NB4 (cell line): ENCODE results near the gene AP3S2.
"Not testable (repeated sequence)": the region's sequence is repeated elsewhere in the genome, so short reads cannot be mapped to it uniquely, and the experiment has no call there.

Source experiments
- DNase-seq: peaks from one replicate; pipeline ENCODE4 v3.0.0; 2010; ENCODE audit warnings: low read depth
- H3K4me3 ChIP-seq: one replicate; pipeline ENCODE4 v1.5.1; 2011; ENCODE audit warnings: mild to moderate bottlenecking, low read depth, low read length, moderate library complexity
- CTCF ChIP-seq: IDR thresholded peaks from one replicate; pipeline ENCODE4 v1.5.1; 2012; ENCODE audit warnings: low read depth, low read length
- MAX ChIP-seq: IDR thresholded peaks from 2 replicates; pipeline ENCODE4 v1.6.1; 2011; ENCODE audit warnings: low read depth, low read length
- MYC ChIP-seq: IDR thresholded peaks from 2 replicates; pipeline ENCODE4 v1.6.1; 2011; ENCODE audit warnings: low read depth, low read length
- POLR2A ChIP-seq: IDR thresholded peaks from 2 replicates; pipeline ENCODE4 v1.6.1; 2011; ENCODE audit warnings: mild to moderate bottlenecking; ENCODE audit not compliant: insufficient read length; ENCODE audit errors: extremely low read depth

Gene AP3S2

GRCh38 chr15:89870688-89871288 lies 23.0 kb downstream of the AP3S2 start:
- no peak overlapping the region for H3K4me3 ChIP-seq
- TF ChIP-seq MAX, result no peak
- TF ChIP-seq POLR2A, result no peak
- TF ChIP-seq CTCF, result no peak
- TF ChIP-seq MYC, result no peak
- no peak for DNase-seq

DNA sequence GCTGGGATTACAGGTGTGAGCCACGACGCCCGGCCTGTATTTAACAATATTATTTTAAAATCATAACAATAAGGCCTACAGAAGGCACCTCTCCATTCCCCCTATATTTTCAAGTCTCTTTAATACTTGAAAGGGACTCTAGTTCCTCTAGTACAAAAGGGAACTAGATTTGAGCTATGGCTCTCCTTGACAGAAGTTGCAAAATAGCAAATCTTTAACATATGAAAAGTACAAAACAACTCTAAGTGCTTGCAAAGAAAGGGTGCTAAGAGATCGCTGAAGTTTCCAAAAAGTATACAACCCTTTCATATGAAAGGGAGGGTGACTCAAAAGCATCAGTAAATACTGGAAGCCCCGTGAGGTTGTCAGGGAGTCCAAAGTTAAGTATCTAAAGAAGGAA lies 23.8 kb downstream of the AP3S2 start:
- TF ChIP-seq MYC, result no peak
- no peak for TF ChIP-seq POLR2A
- TF ChIP-seq CTCF, result no peak
- TF ChIP-seq MAX, result no peak

DNA sequence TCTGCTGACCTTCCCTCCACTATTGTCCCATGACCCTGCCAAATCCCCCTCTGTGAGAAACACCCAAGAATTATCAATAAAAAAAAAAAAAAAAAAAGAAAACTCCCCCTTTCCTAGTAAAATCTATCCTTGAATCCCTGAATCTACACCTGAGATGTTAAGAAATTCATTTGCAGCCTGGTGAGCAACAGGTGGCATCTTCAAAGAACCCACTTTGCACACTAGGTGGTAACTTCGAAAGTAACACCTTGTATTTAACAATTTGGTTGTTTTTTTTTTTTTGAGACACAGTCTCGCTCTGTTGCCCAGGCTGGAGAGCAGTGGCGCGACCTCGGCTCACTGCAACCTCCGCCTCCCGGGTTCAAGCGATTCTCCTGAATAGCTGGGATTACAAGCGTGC lies 24.3 kb downstream of the AP3S2 start:
- DNase-seq, H3K4me3 ChIP-seq: not testable (repeated sequence)

More for the DNA sequence above, 23.8 kb downstream of the AP3S2 start:
- no peak overlapping the region for H3K4me3 ChIP-seq
- no peak for DNase-seq

DNA sequence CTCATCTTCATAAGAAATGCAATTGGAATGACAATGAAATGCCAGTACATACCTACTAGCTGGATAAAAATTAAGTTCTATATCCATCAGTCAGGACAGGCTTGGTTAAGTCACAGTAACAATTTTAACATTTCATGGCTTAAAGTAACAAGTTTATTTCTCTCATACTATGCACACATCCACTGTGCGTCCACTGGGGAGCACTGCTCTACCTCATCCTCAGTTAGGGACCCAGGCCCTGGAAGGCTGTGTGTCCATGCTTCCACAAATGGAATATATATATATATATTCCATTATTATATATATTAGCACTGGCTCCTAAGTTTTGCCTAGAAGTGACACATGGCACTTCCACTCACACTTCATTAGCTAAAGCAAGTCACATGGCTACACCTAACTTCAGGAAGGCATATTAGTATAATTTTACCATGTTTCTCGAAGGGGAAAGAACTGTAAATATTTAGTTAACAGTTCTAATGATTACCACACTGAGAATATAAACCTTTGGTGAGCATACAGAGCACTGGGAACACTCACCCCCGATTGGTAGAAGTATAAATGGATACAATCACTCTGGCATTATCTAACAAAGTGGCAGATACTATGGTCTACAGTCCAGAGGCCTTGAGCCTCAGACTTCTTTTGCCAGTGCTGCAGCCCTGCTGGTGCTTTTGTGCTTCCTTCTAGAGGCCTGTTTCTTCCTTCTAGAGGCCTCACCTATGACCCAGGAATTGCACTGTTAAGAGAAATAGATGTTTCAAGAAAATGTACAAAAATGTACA lies 28.6 kb downstream of the AP3S2 start:
- TF ChIP-seq POLR2A, result no peak
- no peak for TF ChIP-seq CTCF
- no peak for TF ChIP-seq MYC
- no peak for TF ChIP-seq MAX
- H3K4me3 ChIP-seq, result no peak overlapping the region
- DNase-seq, result no peak

GRCh38 chr15:89863918-89864317 lies 29.9 kb downstream of the AP3S2 start:
- no peak for TF ChIP-seq POLR2A
- no peak overlapping the region for H3K4me3 ChIP-seq
- no peak for DNase-seq

GRCh38 chr15:89860891-89861290 lies 32.9 kb downstream of the AP3S2 start:
- TF ChIP-seq CTCF (no peak), MAX (no peak), POLR2A (no peak), MYC (no peak)
- DNase-seq, result no peak
- no peak overlapping the region for H3K4me3 ChIP-seq

DNA sequence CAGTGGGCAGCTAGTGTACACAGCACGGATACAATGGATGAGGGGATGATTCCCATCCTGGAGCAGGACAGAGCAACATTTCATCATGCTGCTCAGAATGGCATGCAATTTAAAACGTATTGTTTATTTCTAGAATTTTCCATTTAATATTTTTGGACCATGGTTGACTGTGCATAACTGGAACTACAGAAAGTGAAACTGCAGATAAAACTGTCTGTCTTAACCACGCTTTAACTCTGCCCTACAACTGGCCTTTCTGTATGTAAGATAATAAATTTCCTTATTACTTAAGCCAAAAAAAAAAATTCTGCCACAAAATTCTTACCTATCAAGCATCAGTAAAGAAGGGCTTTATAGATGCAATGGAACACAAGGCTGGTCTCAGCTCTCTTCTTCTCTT lies 33.4 kb downstream of the AP3S2 start:
- DNase-seq, result no peak
- H3K4me3 ChIP-seq, result no peak overlapping the region
- TF ChIP-seq POLR2A, result no peak
- no peak for TF ChIP-seq MAX
- no peak for TF ChIP-seq CTCF
- TF ChIP-seq MYC, result no peak
